HG02759 (cell line): ENCODE data around the gene DLG2.
A peak's percentile ranks its signal among the peaks of the same experiment; 100 is the strongest.
"Not testable (repeated sequence)": the region's sequence is repeated elsewhere in the genome, so short reads cannot be mapped to it uniquely, and the experiment has no call there.

ENCODE experiments used
- ATAC-seq: cut with Tn5 transposase; IDR thresholded peaks from one replicate; pipeline ENCODE4 v1.9.1; 2021; ENCODE audit warnings: mild to moderate bottlenecking, moderate library complexity; ENCODE audit not compliant: unreplicated experiment

Gene DLG2

DNA sequence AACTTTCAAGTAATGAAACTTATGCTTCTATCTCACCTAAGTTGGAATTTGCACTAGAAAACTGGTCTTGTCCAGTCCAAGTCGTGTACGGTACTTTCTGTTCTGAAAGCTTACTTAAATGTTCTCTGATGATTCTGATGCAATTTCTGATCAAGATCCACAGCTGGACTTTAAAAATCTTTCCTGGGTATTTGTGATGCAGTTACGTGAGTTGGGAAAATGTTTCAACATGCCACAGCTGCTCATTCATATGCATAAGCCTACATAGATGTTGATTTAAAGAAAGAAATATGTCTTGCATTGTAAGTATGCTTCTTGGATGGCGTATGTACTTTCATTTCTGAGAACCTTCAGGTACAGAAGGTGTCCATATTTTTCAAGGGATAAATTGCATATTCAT lies 1847.3 kb downstream of the DLG2 start:
- ATAC-seq = no peak

DNA sequence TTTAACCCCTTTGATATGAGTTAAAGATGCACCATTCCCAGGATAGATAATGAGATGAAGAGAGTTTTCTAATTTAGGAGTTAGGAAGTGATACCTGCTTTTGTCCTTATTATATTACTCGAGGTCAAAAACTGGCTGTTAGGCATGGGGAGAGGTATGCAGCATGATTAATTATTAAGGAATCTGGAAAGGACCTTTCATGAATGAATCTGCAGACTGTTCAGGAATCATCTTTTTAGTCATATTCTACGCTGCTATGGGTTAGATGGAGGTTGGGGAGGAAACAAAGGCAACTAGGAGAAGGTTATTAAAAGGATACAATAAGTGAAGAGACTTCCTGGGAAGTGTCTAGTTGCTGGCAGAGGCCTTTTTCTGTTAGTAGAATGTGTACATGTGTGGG lies 1848.5 kb downstream of the DLG2 start:
- no peak for ATAC-seq

DNA sequence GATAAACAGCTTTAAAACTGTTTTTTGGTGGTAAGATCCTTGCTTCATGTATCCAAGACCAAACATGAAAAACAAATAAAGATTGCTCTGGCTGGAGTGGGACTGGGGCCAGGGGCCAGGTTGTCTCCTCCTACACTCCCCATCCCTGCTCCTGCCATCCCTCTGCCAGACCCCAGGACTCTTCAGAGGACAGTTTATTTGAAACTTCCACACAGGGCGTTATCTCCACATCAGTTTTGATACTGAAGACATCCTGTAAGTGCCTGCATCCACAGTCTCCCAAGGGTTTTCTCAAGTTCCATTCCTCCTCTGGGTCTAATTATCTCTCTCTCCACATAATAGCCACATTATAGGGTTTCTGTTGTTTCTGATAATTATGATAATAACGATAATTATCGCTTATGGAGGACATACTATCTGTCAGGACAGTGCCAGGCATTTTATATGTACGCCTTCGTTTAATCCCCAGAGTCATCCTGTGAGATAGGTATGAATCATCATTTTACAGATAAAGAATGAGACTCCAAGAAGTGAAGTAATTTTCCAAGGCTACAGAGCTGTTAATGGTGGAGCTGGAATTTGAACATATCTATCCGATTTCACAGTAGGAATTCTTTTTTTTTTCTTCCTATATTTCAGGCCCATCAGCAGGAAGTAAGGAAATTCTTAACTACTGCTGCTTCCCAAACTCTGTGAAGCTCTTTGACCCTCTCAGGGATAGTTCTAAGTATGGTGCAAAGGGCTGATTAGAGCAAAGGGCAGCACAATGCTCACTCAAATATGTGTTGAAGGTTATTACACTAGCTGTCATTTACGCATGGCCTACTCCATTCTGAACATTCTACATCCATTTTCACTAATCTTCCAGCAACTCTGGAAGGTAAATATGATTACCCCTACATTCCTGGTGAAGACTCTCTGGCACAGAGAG lies 1852.9 kb downstream of the DLG2 start:
- ATAC-seq = no peak

DNA sequence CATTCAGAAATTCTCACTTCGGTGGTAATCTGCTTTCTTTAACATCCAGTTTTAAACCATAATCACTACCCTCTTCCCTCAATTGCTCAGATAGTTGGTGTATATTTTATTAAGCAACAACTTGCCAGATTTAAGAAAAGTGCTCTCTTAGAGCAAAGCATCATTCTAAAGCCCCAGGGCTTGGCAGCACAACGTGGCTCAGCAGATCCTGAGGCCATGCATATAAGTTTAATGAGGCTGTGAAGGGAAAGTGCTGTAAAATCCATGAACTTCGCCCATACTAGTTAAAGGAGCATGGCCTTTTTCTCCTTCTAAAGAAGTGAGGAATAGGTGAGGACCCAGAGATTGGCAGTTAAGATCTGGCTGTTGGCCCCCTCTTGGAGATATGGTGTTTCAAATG lies 1858.7 kb downstream of the DLG2 start:
- no peak for ATAC-seq

DNA sequence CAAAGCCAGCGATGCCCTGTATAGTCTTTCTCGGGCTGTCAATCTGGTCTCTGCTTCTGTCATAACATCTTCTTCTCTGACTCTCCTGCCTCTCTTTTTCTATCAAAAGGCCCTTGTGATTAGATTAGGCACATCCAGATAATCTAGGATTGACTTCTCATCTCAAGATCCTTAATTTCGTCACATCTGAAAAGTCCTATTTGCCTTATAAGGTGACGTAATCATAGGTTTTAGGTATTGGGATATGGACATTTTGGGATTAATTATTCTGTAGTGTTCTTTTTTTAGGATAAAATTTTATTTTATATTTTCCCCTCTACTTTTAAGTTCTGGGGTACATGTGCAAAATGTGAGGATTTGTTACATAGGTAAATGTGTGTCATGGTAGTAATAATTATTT lies 1860.2 kb downstream of the DLG2 start:
- ATAC-seq = no peak

DNA sequence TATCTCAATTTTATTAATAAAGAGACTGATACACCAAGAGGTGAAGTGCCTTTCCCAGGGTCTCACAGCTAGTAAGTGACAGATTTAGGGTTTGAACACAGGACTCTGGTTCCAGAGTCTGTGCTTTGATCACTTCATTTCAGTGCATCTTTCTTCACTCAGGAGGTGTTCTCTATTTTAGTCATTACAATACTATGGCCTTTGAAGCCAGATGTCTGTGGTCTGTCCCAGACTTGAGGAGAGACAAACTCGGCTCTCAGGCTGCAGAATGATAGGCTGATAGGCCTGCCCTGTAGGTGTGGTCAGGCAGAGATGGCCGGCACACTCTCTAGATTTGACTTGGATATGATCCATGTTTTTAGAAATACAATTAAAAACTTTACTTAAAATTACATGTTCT lies 1862.5 kb downstream of the DLG2 start:
- no peak for ATAC-seq

DNA sequence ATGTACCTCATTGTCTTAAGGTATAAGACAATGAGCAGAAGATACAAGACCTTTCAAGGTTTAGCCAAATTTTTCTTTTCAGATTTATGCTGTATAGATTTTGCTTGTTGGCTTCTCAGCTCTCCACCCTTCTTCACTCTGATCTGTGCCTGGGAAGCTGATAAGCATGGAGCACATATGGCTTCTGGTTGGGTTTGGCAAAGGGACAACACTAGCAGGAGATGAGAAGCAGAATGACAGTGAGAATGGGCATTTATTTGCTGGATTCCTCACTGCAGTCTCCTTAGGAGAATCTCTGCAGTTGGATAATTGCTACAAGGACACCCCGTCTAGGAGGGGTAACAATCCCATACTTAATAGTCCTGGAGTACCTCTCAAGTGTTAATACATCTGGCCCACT lies 1866.2 kb downstream of the DLG2 start:
- no peak for ATAC-seq

DNA sequence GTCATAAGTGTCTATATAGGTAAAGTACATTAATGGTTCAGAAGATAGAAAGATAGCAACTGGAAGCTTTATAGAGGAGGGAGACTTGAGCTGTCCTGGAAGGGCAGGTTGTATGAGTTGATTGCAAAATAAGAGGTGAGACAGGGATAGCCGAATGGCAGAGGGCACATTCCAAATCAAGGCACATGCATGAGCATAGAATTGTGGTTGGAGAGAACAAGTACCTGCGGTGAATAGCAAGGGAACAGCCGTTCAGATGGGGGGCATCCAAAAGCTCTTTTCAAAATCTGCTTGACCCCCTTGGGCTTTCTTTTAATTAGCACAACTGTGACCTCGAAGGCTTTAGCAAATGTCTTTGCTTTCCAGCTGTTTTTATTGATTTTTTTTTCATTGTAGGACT lies 1868.0 kb downstream of the DLG2 start:
- ATAC-seq = no peak

DNA sequence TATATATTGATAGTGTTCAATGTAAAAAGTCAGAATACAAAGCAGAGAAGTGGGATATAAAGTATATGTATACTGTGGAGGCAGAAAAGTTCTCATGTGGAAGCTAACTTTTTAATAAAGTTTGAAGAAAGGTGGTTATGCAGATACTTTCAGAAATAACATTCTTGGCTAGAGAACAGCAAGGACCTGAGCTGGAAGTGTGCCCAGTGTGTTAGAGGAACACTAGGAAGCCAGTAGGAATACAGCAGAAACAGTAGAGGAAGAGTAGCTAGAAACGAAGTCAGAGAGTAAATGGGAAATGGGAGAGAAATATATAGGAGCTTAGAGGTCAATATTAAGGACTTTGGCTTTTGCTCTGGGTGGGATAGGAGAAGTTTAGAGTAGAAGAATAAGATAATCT lies 1876.1 kb downstream of the DLG2 start:
- ATAC-seq = no peak

DNA sequence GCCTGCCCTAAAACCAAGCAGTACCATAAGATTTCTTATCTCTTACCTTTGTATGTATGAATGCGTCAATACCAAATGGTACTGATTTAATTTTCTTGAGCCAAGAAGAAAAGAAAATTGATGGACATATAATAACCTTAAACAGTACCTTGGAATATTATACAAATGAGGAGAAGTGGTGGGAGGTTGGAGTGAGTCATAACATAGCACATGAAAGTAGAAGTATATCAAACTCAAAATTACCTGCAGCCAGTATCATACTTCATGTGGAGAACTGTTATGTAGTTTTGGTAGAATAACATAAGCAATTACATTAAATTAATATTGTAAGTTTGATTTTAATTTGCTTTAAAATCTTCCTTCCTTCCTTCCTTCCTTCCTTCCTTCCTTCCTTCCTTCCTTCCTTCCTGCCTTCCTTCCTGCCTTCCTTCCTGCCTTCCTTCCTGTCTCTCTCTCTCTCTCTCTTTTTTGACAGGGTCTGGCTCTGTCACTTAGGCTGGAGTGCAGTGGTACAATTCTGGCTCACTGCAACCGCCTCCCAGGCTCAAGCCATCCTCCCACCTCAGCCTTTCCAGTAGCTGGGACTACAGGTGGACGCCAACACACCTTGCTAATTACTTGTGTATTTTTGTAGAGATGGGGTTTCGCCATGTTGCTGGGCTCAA lies 1880.1 kb downstream of the DLG2 start:
- ATAC-seq = no peak

DNA sequence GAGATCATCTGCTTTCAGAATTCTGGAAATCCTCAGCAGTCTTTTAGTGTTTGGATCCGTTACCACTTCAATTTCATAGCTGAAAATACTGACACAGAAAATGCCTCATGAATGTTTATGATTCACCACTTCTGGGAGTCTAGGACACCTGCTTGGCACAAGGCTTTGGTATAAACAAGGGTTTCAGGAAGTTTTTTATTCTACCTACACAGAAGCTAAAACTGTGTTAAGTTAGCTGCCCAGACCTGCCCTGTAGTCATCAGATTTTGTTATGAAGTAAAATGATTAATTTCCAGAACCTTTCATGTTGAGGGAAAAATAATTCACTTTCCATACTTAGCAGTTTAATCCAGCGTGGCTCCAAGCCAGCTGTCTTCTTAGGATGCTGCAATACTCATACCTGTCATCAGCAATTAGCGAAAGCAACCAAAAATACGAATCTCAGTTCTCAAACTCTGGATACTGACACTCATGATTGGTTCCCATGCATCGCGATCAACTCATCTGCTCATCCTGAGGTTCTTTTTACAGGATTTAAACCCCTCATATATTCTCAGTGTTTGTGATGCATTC lies 1882.4 kb downstream of the DLG2 start:
- ATAC-seq = no peak

DNA sequence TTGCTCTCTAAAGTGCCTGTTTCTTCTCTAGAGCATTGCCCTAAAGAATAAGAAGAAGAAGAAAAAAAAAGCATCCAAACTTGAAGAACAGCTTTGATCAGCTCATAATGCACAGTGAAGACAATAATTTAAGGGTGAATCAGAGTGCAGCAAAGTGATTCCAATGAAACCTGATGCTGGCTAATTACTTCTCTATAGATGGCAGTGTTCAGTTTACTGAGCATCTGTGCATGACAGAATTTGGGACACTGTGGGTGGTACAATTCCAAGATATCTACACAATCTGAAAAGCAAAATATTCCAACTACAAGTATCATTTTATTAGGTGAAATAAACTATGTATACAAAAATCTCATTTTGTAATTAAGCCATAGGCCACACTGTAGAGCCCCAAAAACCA lies 1890.5 kb downstream of the DLG2 start:
- ATAC-seq = no peak

DNA sequence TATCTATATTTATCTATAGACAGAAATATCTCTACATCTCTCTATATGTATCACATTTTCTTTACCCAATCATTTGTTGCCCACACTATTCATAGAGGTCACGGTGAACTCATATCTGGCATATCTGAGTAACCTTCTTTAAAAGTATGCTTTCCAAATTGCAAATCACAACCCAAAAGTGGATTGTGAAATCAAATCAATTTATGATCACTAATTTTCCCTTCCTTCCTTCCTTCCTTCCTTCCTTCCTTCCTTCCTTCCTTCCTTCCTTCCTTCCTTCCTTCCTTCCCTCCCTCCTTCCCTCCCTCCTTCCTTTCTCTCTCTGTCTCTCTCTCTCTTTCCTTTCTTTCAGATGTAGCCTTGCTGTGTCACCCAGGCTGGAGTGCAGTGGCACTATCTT lies 1893.0 kb downstream of the DLG2 start:
- no peak for ATAC-seq

DNA sequence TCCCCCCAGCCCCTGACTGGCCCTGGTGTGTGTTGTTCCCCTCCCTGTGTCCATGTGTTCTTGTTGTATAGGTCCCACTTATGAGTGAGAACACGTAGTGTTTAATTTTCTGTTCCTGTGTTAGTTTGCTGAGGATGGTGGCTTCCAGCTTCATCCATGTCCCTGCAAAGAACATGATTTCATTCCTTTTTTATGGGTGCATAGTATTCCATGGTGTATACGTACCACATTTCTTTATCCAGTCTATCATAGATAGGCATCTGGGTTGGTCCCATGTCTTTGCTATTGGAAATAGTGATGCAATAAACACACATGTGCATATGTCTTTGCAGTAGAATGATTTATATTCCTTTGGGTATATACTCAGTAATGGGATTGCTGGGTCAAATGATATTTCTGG lies 1895.9 kb downstream of the DLG2 start:
- not testable (repeated sequence) for ATAC-seq

DNA sequence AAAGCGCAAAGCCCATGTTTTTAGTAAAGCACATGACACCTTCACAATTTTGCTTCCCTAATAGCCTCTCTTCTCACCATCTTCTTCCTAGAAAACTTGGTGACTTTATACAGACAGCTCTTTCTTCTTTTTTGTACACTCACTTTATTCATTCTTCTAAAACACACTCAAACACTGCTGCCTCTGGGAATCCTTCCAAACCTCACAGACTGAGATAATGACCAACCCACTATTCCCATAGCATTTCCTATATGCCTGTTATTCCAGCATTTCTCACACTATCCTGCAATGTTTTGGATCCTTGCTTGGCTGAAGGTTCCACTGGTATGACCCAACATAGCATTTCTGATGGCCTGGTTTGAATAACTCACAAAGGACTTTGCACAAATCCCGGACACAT lies 1898.9 kb downstream of the DLG2 start:
- ATAC-seq = no peak

DNA sequence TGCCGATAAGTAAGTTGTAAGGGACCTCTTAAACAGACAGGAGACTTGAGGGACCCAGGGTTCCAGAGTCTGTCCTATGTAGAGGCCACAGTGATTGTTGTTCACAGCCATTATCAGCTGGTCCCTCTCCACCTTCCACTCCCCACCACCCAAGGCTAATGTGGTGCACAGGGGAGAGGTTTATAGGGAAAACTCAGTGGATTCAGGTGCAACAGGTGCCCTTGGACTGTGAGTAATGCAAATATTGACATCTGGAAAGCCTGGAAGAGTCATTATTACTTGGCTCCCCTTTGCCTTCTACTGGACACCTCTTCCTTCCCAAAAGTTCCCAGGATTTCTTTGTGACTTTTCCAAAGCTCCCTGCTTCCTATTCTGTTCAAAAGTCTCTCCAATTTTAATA lies 1899.9 kb downstream of the DLG2 start:
- ATAC-seq = no peak

DNA sequence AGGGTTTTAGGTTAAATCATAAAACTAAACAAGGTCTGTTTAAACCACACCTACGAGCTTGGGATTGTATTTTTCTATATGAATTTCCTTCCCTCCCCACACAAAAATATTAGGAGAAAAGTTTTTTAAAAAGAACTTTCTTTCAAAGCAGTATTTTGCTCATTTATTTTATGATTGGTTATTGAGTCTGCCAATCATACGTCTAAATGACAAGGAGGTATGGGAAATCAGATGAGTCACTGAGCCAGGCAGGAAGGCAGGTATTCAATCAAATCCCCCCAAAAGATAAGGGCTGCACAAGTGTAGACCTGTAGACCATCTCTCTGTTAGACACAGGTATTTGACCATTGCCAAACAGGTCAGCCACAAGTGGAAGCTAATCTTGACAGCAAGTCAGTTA lies 1900.8 kb downstream of the DLG2 start:
- no peak for ATAC-seq

DNA sequence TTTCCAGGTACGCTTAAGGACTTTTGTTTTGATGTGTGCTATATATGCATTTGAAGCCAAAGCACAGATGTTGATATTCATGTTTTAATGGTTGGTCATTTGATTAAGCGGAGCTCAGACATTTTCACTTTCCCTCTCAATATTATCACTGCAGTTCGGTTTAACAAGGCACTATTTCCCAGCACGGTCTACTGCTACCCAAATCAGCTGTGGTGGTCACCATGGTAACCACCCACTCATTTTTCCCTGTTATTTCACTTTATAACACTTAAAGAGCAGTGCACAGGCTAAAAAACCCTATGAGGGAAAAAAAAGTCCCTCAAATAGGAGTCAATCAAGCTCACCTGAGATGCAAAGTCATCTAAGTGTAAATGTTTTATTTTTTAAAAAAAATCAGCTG lies 1901.4 kb downstream of the DLG2 start:
- ATAC-seq = peak; percentile 52

DNA sequence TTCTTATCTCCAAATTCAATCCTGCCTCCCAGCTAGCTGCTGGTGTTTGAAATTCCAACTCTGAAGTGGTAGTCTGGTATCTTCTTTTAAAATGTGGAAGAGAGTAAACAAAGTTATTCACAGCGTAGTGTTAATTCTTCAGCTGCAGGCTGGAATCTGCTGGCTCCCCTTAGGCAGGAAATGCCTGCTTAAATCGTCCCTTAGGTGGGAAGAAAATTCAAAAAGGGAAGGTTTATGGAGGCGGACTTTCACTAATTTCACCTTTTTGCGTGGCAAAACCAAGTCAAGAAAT lies 1901.9 kb downstream of the DLG2 start:
- no peak for ATAC-seq

DNA sequence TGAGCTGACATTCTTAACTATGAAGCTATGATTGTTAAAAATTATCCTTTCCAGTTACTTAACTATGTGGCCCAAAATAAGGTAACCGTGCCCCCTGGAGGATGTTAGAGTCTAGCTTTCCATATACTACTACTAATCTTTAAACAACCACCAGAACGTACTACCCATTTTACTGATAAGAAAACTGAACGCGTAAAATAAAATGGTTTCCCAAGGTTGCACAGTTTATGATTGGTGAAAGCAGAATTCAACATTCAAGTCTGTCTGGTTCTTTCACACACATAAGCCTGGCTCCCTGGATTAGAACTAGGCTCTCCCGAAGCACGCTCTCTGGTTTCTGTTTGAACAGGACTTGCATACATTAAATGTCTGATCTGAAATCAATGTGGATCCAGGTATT lies 1903.1 kb downstream of the DLG2 start:
- peak; percentile 57 for ATAC-seq

DNA sequence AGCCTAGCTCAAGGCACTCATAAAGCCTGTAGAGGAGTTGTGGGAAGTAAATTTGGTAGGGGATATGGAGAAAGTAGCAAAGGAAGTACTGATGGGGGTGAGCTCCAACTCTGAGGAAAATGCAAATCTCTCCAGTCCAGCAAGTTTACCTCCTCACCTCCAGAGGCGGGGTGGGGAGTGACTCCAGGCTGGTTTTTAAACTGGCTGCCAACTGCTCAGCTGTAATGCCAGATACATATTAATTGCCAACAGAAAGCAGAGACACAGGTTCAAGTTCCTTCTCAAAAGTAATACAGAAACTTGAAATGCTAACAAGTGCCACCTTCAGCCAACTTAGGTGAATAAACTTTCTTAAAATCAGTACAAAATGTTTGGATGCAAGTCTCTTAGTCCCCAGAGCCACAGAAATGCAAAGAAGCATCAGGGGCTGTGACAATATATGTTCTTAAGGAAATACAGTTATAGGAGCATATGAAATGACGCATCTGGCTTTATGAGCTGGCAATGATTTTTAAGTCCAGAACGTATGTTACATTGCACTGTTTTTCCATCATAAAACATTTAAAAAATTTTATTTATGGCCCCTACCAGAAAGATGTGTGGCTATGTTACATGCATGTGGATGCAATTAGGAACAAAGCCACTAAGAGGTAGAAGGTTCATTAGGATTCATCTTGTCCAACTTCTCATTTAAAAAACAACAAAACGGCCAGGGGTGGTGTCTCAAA lies 1904.6 kb downstream of the DLG2 start:
- no peak for ATAC-seq

DNA sequence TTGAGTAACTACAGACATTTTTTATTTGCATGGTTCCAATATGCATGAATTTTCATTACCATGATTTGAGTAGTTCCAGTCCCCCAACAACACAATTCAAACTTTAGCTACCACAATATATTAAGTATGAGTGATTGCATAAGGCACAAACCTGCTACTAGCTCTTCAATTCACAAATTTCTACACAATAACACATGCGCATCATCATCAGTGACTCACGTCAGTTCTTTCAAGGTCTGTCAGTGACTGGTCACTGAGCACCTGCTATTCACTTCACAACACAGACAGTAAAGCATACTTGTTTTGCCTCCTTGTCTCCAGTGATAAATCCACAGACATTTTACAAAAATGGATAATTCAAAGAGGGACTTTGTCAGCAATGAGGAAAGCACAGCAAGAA lies 1905.9 kb downstream of the DLG2 start:
- no peak for ATAC-seq
